HG02870 (cell line): ENCODE measurements around the gene SPDYE6.
"Not testable (repeated sequence)": the region's sequence is repeated elsewhere in the genome, so short reads cannot be mapped to it uniquely, and the experiment has no call there.

Experiments
- ATAC-seq: cut with Tn5 transposase; IDR thresholded peaks from one replicate; pipeline ENCODE4 v1.9.1; 2021; ENCODE audit warnings: mild to moderate bottlenecking, moderate library complexity; ENCODE audit not compliant: unreplicated experiment

The SPDYE6 gene

GRCh38 chr7:102364394-102364886 lies 8.2 kb upstream of the SPDYE6 start:
- ATAC-seq: not testable (repeated sequence)

- ATAC-seq: peak; percentile 98
Measured at GRCh38 chr7:102363549-102364393, 7.5 kb upstream of the SPDYE6 start.

GRCh38 chr7:102346983-102347382 lies 9.3 kb downstream of the SPDYE6 start:
- ATAC-seq: not testable (repeated sequence)

GRCh38 chr7:102340599-102341368 lies 15.5 kb downstream of the SPDYE6 start:
- ATAC-seq: not testable (repeated sequence)

GRCh38 chr7:102337420-102337819 lies 18.8 kb downstream of the SPDYE6 start:
- not testable (repeated sequence) for ATAC-seq

- ATAC-seq: not testable (repeated sequence)
Measured at GRCh38 chr7:102337002-102337401, 19.2 kb downstream of the SPDYE6 start.

GRCh38 chr7:102335574-102335973 lies 20.7 kb downstream of the SPDYE6 start:
- not testable (repeated sequence) for ATAC-seq

- not testable (repeated sequence) for ATAC-seq
Measured at GRCh38 chr7:102330666-102331460, 25.4 kb downstream of the SPDYE6 start.

GRCh38 chr7:102329366-102329765 lies 26.9 kb downstream of the SPDYE6 start:
- ATAC-seq: not testable (repeated sequence)

- not testable (repeated sequence) for ATAC-seq
Measured at GRCh38 chr7:102328863-102329262, 27.4 kb downstream of the SPDYE6 start.

GRCh38 chr7:102327183-102327582 lies 29.1 kb downstream of the SPDYE6 start:
- ATAC-seq: not testable (repeated sequence)

GRCh38 chr7:102326157-102326889 lies 29.9 kb downstream of the SPDYE6 start:
- no peak for ATAC-seq

GRCh38 chr7:102325106-102325505 lies 31.1 kb downstream of the SPDYE6 start:
- not testable (repeated sequence) for ATAC-seq

GRCh38 chr7:102323914-102324195 lies 32.4 kb downstream of the SPDYE6 start:
- no peak for ATAC-seq

- no peak for ATAC-seq
Measured at GRCh38 chr7:102322202-102322715, 34.0 kb downstream of the SPDYE6 start.

GRCh38 chr7:102321351-102322201 lies 34.7 kb downstream of the SPDYE6 start:
- no peak for ATAC-seq

GRCh38 chr7:102320601-102321350 lies 35.5 kb downstream of the SPDYE6 start:
- ATAC-seq: no peak

GRCh38 chr7:102320181-102320580 lies 36.1 kb downstream of the SPDYE6 start:
- no peak for ATAC-seq
